A549 (cell line): ENCODE results near the gene LIPE. TPM values are rescaled to one million over a fixed set of nuclear protein-coding genes. Genes with fewer than 3 reads are reported as not detected.

Experiments
- ATAC-seq, 2 experiments: fragments of 200-7000 bp in 1 of 2; fragments of >200 bp in 1 of 2; cut with Nextera tagmentation in 1 of 2; cut with Tn5 transposase in 1 of 2; 3 replicates each; pipeline versions ENCODE4 v1.8.0 to v1.9.1; 2018 to 2020; ENCODE audit warnings: mild to moderate bottlenecking in 1 of 2, moderate library complexity in 1 of 2
- CTCF ChIA-PET: fragments of 300-600 bp; sonication (Branson Sonifier 250); formaldehyde crosslinking; extraction: SDS; loops from one replicate; lab custom pipeline; 2021; ENCODE audit warnings: antibody characterized with exemption, inconsistent platforms; lab: Yijun Ruan, JAX
- POLR2A ChIA-PET: fragments of 350-600 bp; formaldehyde crosslinking; extraction: SDS; loops from one replicate; lab custom pipeline; 2021; ENCODE audit warnings: antibody characterized with exemption, inconsistent platforms; lab: Yijun Ruan, JAX
- DNase-seq, 2 experiments: peaks; one replicate each; pipeline versions ENCODE4 v3.0.0 to v3.0.0-alpha.2; 2011 to 2016; ENCODE audit warnings: low read depth in 1 of 2, low spot score in 1 of 2
- FAIRE-seq: peaks from 2 replicates; lab custom pipeline; 2011; peaks lifted over from hg19 to GRCh38; lab: Jason Lieb, UNC
- H3K27ac ChIP-seq, 2 experiments: fragments of >200 bp; sonication (Bioruptor Twin); formaldehyde crosslinking; 3 replicates each; pipeline ENCODE4 v1.5.1; 2016 to 2017
- H3K4me1 ChIP-seq: fragments of >200 bp; sonication (Bioruptor Twin); formaldehyde crosslinking; 3 replicates; pipeline ENCODE4 v1.6.1; 2016
- H3K4me2 ChIP-seq: fragments of >200 bp; sonication (Bioruptor Twin); formaldehyde crosslinking; 3 replicates; pipeline ENCODE4 v1.6.1; 2016
- H3K4me3 ChIP-seq: fragments of >200 bp; sonication (Bioruptor Twin); formaldehyde crosslinking; 3 replicates; pipeline ENCODE4 v1.5.1; 2016
- H3K9me3 ChIP-seq: fragments of >200 bp; sonication (Bioruptor Twin); formaldehyde crosslinking; 3 replicates; pipeline ENCODE4 v1.6.1; 2016
- CBX2 ChIP-seq: fragments of 200-600 bp; sonication (generic); IDR thresholded peaks from 2 replicates; pipeline ENCODE4 v1.6.1; 2016; ENCODE audit warnings: low read depth, mild to moderate bottlenecking, borderline replicate concordance
- CBX8 ChIP-seq: fragments of 200-600 bp; sonication (generic); IDR thresholded peaks from 2 replicates; pipeline ENCODE4 v1.6.1; 2016
- CEBPB ChIP-seq, 2 experiments: fragments of >200 bp in 1 of 2; sonication (Bioruptor Twin) in 1 of 2; formaldehyde crosslinking in 1 of 2; IDR thresholded peaks; 2 replicates each; pipeline ENCODE4 v1.6.1; 2012 to 2016
- CHD2 ChIP-seq: fragments of 150-350 bp; IDR thresholded peaks from 2 replicates; pipeline ENCODE4 v1.6.1; 2014; ENCODE audit warnings: low read length; ENCODE audit not compliant: partially characterized antibody
- CTCF ChIP-seq: fragments of >200 bp; sonication (Bioruptor Twin); formaldehyde crosslinking; IDR thresholded peaks from 3 replicates; pipeline ENCODE4 v1.5.1; 2016
- E2F6 ChIP-seq: IDR thresholded peaks from 2 replicates; pipeline ENCODE4 v1.6.1; 2012; ENCODE audit warnings: low read depth, borderline replicate concordance
- EHMT2 ChIP-seq: fragments of 200-600 bp; sonication (generic); IDR thresholded peaks from 2 replicates; pipeline ENCODE4 v1.6.1; 2016; ENCODE audit warnings: antibody characterized with exemption, low read depth, mild to moderate bottlenecking, moderate library complexity
- EP300 ChIP-seq, 2 experiments: fragments of >200 bp; sonication (Bioruptor Twin); formaldehyde crosslinking; IDR thresholded peaks; 2 replicates in 1 of 2; 3 replicates in 1 of 2; pipeline ENCODE4 v1.6.1; 2016 to 2017
- FOSL2 ChIP-seq, 2 experiments: fragments of 450-650 bp in 1 of 2; fragments of >200 bp in 1 of 2; sonication (Bioruptor Twin) in 1 of 2; formaldehyde crosslinking; IDR thresholded peaks; 2 replicates each; pipeline versions ENCODE4 v1.5.0 to v1.6.1; 2016 to 2020; ENCODE audit warnings: mild to moderate bottlenecking in 1 of 2, moderate library complexity in 1 of 2
- FOXS1 ChIP-seq: fragments of 250-450 bp; sonication (Bioruptor Pico); IDR thresholded peaks from 2 replicates; pipeline ENCODE4 v1.5.0; 2020; ENCODE audit warnings: mild to moderate bottlenecking, moderate library complexity
- GATA3 ChIP-seq: IDR thresholded peaks from 2 replicates; pipeline ENCODE4 v1.6.1; 2012; ENCODE audit warnings: borderline replicate concordance
- HOXB13 ChIP-seq: fragments of 250-450 bp; sonication (Bioruptor Pico); IDR thresholded peaks from 2 replicates; pipeline ENCODE4 v1.5.0; 2020; ENCODE audit warnings: low read depth, mild to moderate bottlenecking, moderate library complexity
- HOXB5 ChIP-seq: fragments of 250-450 bp; sonication (Bioruptor Pico); IDR thresholded peaks from 2 replicates; pipeline ENCODE4 v1.5.0; 2020; ENCODE audit warnings: mild to moderate bottlenecking, moderate library complexity
- JUN ChIP-seq, 2 experiments: fragments of >200 bp; sonication (Bioruptor Twin); formaldehyde crosslinking; IDR thresholded peaks; 2 replicates in 1 of 2; 3 replicates in 1 of 2; pipeline ENCODE4 v1.6.1; 2016 to 2017
- KDM5A ChIP-seq: fragments of 200-600 bp; sonication (generic); IDR thresholded peaks from 2 replicates; pipeline ENCODE4 v1.6.1; 2016; ENCODE audit warnings: antibody characterized with exemption, mild to moderate bottlenecking
- MAX ChIP-seq: IDR thresholded peaks from 2 replicates; pipeline ENCODE4 v1.6.1; 2012
- MAZ ChIP-seq: fragments of 150-350 bp; IDR thresholded peaks from 2 replicates; pipeline ENCODE4 v1.6.1; 2014; ENCODE audit warnings: antibody characterized with exemption, low read depth, low read length, borderline replicate concordance
- MYC ChIP-seq: IDR thresholded peaks from 2 replicates; pipeline ENCODE4 v1.6.1; 2012; ENCODE audit warnings: mild to moderate bottlenecking, inconsistent platforms, low read length, improper control_type of control experiment, borderline replicate concordance
- NFE2L2 ChIP-seq: fragments of 150-350 bp; conservative IDR thresholded peaks from 2 replicates; pipeline ENCODE4 v1.6.1; 2014; ENCODE audit warnings: low read length
- NR3C1 ChIP-seq: fragments of >200 bp; sonication (Bioruptor Twin); formaldehyde crosslinking; IDR thresholded peaks from 3 replicates; pipeline ENCODE4 v1.6.1; 2017
- RNF2 ChIP-seq: fragments of 200-600 bp; sonication (generic); IDR thresholded peaks from 2 replicates; pipeline ENCODE4 v1.6.1; 2016; ENCODE audit warnings: low read depth, mild to moderate bottlenecking, antibody characterized with exemption, moderate library complexity, borderline replicate concordance
- TFCP2L1 ChIP-seq: fragments of 250-450 bp; sonication (Bioruptor Pico); IDR thresholded peaks from 2 replicates; pipeline ENCODE4 v1.5.0; 2021; ENCODE audit warnings: mild to moderate bottlenecking
- TP53 ChIP-seq: fragments of 250-450 bp; sonication (Bioruptor Pico); IDR thresholded peaks from 2 replicates; pipeline ENCODE4 v1.5.0; 2021; ENCODE audit warnings: mild to moderate bottlenecking, moderate library complexity
- ZNF302 ChIP-seq: fragments of 250-450 bp; sonication (Bioruptor Pico); IDR thresholded peaks from 2 replicates; pipeline ENCODE4 v1.9.0; 2021; ENCODE audit warnings: inconsistent platforms, mild to moderate bottlenecking, moderate library complexity
- WGBS: methylation state at CpG from one replicate; pipeline ENCODE4 v1.1.6; 2017; ENCODE audit errors: missing lambda C conversion rate; 5-methylcytosine and 5-hydroxymethylcytosine counted together
- polyA plus RNA-seq, 4 experiments: library from polyadenylated mRNA; depleted of rRNA in 3 of 4; stranded (reverse); fragments of >200 nt; fragmentation: RNase III in 1 of 4; extraction: RNeasy Plus Mini Kit Qiagen cat#74134 plus additional on column Dnase treatment in 1 of 4; gene quantifications; 2 replicates in 3 of 4; 3 replicates in 1 of 4; pipeline ENCODE4 v1.2.3, GENCODE V29; 2011 to 2017
- TF ChIP-seq, protein P1 (sequence below): fragments of >200 bp; sonication (Bioruptor Twin); formaldehyde crosslinking; IDR thresholded peaks from 2 replicates; pipeline ENCODE4 v1.6.1; 2016
- TF ChIP-seq, protein P2 (sequence below): fragments of 250-450 bp; sonication (Bioruptor Pico); IDR thresholded peaks from 2 replicates; pipeline ENCODE4 v1.5.0; 2020; ENCODE audit warnings: low read depth, mild to moderate bottlenecking, moderate library complexity

Gene LIPE
- polyA plus RNA-seq, 2 of the 4 experiments (the other 2 are of a cell fraction), result 1.6 to 3.2 TPM

DNA sequence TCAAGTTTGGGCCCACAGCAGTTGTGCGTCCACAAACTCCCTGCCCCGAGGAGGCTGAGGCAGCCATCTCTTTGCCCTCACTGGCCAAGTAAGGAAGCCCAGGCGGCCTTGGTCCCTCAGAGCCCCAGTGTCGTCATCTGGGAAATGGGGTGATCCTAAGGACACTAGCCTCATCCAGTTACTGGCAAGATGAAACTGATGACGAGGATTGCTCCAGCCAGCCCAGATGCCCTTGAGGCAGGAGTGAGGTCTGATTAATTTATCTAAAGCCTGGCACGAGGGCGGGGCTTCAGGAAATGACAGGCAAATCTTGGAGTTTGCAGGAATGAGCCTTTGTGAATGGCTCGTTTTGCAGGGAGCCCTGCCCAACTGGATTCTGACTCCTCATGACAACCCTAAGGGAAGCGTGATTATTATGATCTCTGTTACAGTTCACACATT, 5.6 kb downstream of the LIPE start:
- no peak overlapping the region for H3K27ac ChIP-seq
- FAIRE-seq, result peak; percentile 63

GRCh38 chr19:42421101-42421500, 6.1 kb downstream of the LIPE start:
- no peak overlapping the region for H3K27ac ChIP-seq
- POLR2A ChIA-PET, result interaction anchor here (1.2 kb wide), 1 partner anchor 25 kb away, joined by 5 read pairs; no protein-coding TSS in a partner anchor
- H3K4me1 ChIP-seq, result peaks cover 18% of the 10 kb centered on the region
- no peak overlapping the region for H3K4me3 ChIP-seq
- no peak overlapping the region for H3K4me2 ChIP-seq
- CTCF ChIA-PET, result interaction anchor here (0.6 to 12.2 kb wide), 18 partner anchors 8 to 312 kb away, joined by 3 to 302 read pairs (median 6); partner anchors contain the start of gene CXCL17
- DNase-seq, result no peak
- TF ChIP-seq FOXS1 (CRISPR knock-in tag) (no peak), MAX (no peak), CBX8 (no peak), KDM5A (no peak), GATA3 (no peak), TFCP2L1 (CRISPR knock-in tag) (no peak), CHD2 (no peak), TP53 (no peak), ZNF302 (CRISPR knock-in tag) (no peak), E2F6 (no peak), HOXB5 (CRISPR knock-in tag) (no peak), CTCF (no peak), NFE2L2 (no peak), EP300 (IDR thresholded peaks at IDR 0.05) (no peak), CEBPB (IDR thresholded peaks at IDR 0.05) (no peak), NR3C1 (no peak), HOXB13 (CRISPR knock-in tag) (no peak), FOSL2 (IDR thresholded peaks at IDR 0.05) (no peak), FOSL2 (CRISPR knock-in tag; IDR thresholded peaks at IDR 0.05) (no peak)
- TF ChIP-seq, protein P1, sequence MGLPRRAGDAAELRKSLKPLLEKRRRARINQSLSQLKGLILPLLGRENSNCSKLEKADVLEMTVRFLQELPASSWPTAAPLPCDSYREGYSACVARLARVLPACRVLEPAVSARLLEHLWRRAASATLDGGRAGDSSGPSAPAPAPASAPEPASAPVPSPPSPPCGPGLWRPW, result no peak
- TF ChIP-seq, protein P2, sequence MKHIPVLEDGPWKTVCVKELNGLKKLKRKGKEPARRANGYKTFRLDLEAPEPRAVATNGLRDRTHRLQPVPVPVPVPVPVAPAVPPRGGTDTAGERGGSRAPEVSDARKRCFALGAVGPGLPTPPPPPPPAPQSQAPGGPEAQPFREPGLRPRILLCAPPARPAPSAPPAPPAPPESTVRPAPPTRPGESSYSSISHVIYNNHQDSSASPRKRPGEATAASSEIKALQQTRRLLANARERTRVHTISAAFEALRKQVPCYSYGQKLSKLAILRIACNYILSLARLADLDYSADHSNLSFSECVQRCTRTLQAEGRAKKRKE (CRISPR knock-in tag), result no peak
- no peak for FAIRE-seq
- no peaks in the 10 kb centered on the region for H3K9me3 ChIP-seq
- no peak for ATAC-seq
- 82% methylated on average over 4 of the region's 4 CpGs for WGBS

More for the DNA sequence above, 5.6 kb downstream of the LIPE start:
- Histone ChIP-seq H3K4me3 (no peak overlapping the region), H3K4me1 (peaks cover 18% of the 10 kb centered on the region), H3K9me3 (no peaks in the 10 kb centered on the region), H3K4me2 (no peak overlapping the region)
- CTCF ChIA-PET, result interaction anchor here (0.6 to 12.2 kb wide), 16 partner anchors 9 to 313 kb away, joined by 3 to 302 read pairs (median 14); partner anchors contain the start of gene CXCL17
- POLR2A ChIA-PET, result no interaction called here
- no peak for DNase-seq
- WGBS, result 75% methylated on average over 9 of the region's 9 CpGs
- TF ChIP-seq MAZ, result no peak
- no peak for TF ChIP-seq GATA3
- no peak for TF ChIP-seq RNF2
- TF ChIP-seq E2F6, result no peak
- TF ChIP-seq EHMT2, result no peak
- no peak for TF ChIP-seq MYC
- no peak for TF ChIP-seq CBX2
- TF ChIP-seq JUN (IDR thresholded peaks at IDR 0.05), result no peak
- TF ChIP-seq EP300 (IDR thresholded peaks at IDR 0.05), result no peak
- no peak for ATAC-seq
